SK-N-SH (cell line): Measurements from ENCODE around the gene NNT. TPM values are rescaled to one million over a fixed set of nuclear protein-coding genes. Genes with fewer than 3 reads are reported as not detected.

Experiments
- CTCF ChIA-PET: fragments of 300-600, 350-600 bp; formaldehyde crosslinking; extraction: SDS; loops from one replicate; lab custom pipeline; 2021; lab: Yijun Ruan, JAX
- POLR2A ChIA-PET: fragments of 350-600 bp; sonication (Branson Sonifier 250); formaldehyde crosslinking; extraction: SDS; loops from one replicate; lab custom pipeline; 2020; ENCODE audit warnings: antibody characterized with exemption, inconsistent platforms; lab: Yijun Ruan, JAX
- DNase-seq: peaks from one replicate; pipeline ENCODE4 v3.0.0; 2012
- H2AFZ ChIP-seq: fragments of 200-600 bp; sonication (generic); 2 replicates; pipeline ENCODE4 v1.8.1; 2016; ENCODE audit warnings: antibody characterized with exemption, mild to moderate bottlenecking, low read depth
- H3F3A ChIP-seq: fragments of 200-600 bp; sonication (generic); replicated peaks from 2 replicates; pipeline ENCODE3; 2016; ENCODE audit warnings: antibody characterized with exemption, mild to moderate bottlenecking; ENCODE audit not compliant: insufficient read depth
- H3K27ac ChIP-seq, 2 experiments: fragments of 200-500 bp in 1 of 2; fragments of 200-600 bp in 1 of 2; sonication (Bioruptor generic) in 1 of 2; sonication (generic), shearing (Covaris generic) in 1 of 2; 2 replicates each; pipeline versions ENCODE4 v1.5.1 to v1.6.1; 2014 to 2016; ENCODE audit warnings: low read depth in 2 of 2, inconsistent platforms in 1 of 2, low read length in 1 of 2, mild to moderate bottlenecking in 1 of 2, mixed read lengths in 1 of 2
- H3K27me3 ChIP-seq: fragments of 200-600 bp; sonication (generic), shearing (Covaris generic); 2 replicates; pipeline ENCODE4 v1.6.1; 2016; ENCODE audit warnings: mixed run types; ENCODE audit not compliant: insufficient read depth
- H3K36me3 ChIP-seq, 2 experiments: fragments of 200-500 bp in 1 of 2; fragments of 200-600 bp in 1 of 2; sonication (Bioruptor generic) in 1 of 2; sonication (generic) in 1 of 2; replicated peaks in 1 of 2; 2 replicates each; pipeline versions ENCODE3 to v1.5.1; 2014 to 2016; ENCODE audit warnings: low read length in 1 of 2, mild to moderate bottlenecking in 1 of 2; ENCODE audit not compliant: insufficient read depth in 2 of 2, control insufficient read depth in 1 of 2
- H3K4me1 ChIP-seq, 2 experiments: fragments of 200-500 bp in 1 of 2; fragments of 200-600 bp in 1 of 2; sonication (Bioruptor generic) in 1 of 2; sonication (generic), shearing (Covaris generic) in 1 of 2; 2 replicates each; pipeline versions ENCODE4 v1.5.1 to v1.6.1; 2014 to 2016; ENCODE audit warnings: low read depth in 1 of 2, low read length in 1 of 2, mixed run types in 1 of 2; ENCODE audit not compliant: insufficient read depth in 2 of 2, control insufficient read depth in 1 of 2
- H3K4me2 ChIP-seq: fragments of 200-600 bp; sonication (generic), shearing (Covaris generic); 2 replicates; pipeline ENCODE4 v1.6.1; 2017; ENCODE audit warnings: mixed run types
- H3K4me3 ChIP-seq, 2 experiments: fragments of 200-500 bp in 1 of 2; fragments of 200-600 bp in 1 of 2; sonication (Bioruptor generic) in 1 of 2; sonication (generic), shearing (Covaris generic) in 1 of 2; 2 replicates each; pipeline versions ENCODE4 v1.5.1 to v1.8.1; 2014 to 2016; ENCODE audit warnings: low read depth in 2 of 2, inconsistent platforms in 1 of 2, low read length in 1 of 2, mild to moderate bottlenecking in 1 of 2, mixed read lengths in 1 of 2, moderate library complexity in 1 of 2
- H3K79me2 ChIP-seq: fragments of 200-600 bp; sonication (generic); 2 replicates; pipeline ENCODE4 v1.8.1; 2017; ENCODE audit warnings: mild to moderate bottlenecking; ENCODE audit not compliant: insufficient read depth
- H3K9ac ChIP-seq: fragments of 200-600 bp; sonication (generic); 2 replicates; pipeline ENCODE4 v1.6.1; 2017; ENCODE audit warnings: mixed run types
- H3K9me2 ChIP-seq: fragments of 200-600 bp; sonication (generic); 2 replicates; pipeline ENCODE4 v1.6.1; 2017; ENCODE audit warnings: mixed run types
- H3K9me3 ChIP-seq: fragments of 200-600 bp; sonication (generic); 2 replicates; pipeline ENCODE4 v1.6.1; 2017; ENCODE audit warnings: mixed run types, mild to moderate bottlenecking, moderate library complexity
- H4K20me1 ChIP-seq: fragments of 200-600 bp; sonication (generic); 2 replicates; pipeline ENCODE4 v1.6.1; 2017; ENCODE audit warnings: mild to moderate bottlenecking, mixed run types; ENCODE audit not compliant: insufficient read depth
- CHD2 ChIP-seq: fragments of 150-350 bp; IDR thresholded peaks from 2 replicates; pipeline ENCODE4 v1.6.1; 2018; ENCODE audit warnings: low read length; ENCODE audit not compliant: partially characterized antibody
- CTCF ChIP-seq: fragments of 200-600 bp; sonication (generic); IDR thresholded peaks from 2 replicates; pipeline ENCODE4 v1.6.1; 2017; ENCODE audit warnings: antibody characterized with exemption, mild to moderate bottlenecking, moderate library complexity
- ELF1 ChIP-seq: IDR thresholded peaks from 2 replicates; pipeline ENCODE4 v1.4.0; 2012
- EP300 ChIP-seq, 2 experiments: IDR thresholded peaks; 2 replicates each; pipeline versions ENCODE4 v1.4.0 to v1.6.1; 2012; ENCODE audit warnings: borderline replicate concordance in 1 of 2, low read depth in 1 of 2, low read length in 1 of 2
- FOSL2 ChIP-seq: IDR thresholded peaks from 2 replicates; pipeline ENCODE4 v1.4.0; 2012; ENCODE audit warnings: low read depth, mild to moderate bottlenecking, moderate library complexity, borderline replicate concordance
- FOXJ3 ChIP-seq: sonication (generic); formaldehyde crosslinking; IDR thresholded peaks from 2 replicates; pipeline ENCODE4 v1.5.1; 2020; ENCODE audit warnings: mild to moderate bottlenecking, missing genetic modification reagents
- GATA2 ChIP-seq: sonication (generic); formaldehyde crosslinking; IDR thresholded peaks from 2 replicates; pipeline ENCODE4 v1.5.0; 2020; ENCODE audit warnings: mild to moderate bottlenecking, missing genetic modification reagents
- JUND ChIP-seq: IDR thresholded peaks from 2 replicates; pipeline ENCODE4 v1.4.0; 2012
- MEF2A ChIP-seq: IDR thresholded peaks from 2 replicates; pipeline ENCODE4 v1.4.0; 2012; ENCODE audit warnings: low read depth, borderline replicate concordance
- MXI1 ChIP-seq: IDR thresholded peaks from 2 replicates; pipeline ENCODE4 v1.6.1; 2012; ENCODE audit warnings: mild to moderate bottlenecking, low read depth, low read length, improper control_type of control experiment
- NRF1 ChIP-seq: IDR thresholded peaks from 2 replicates; pipeline ENCODE4 v1.6.1; 2012; ENCODE audit warnings: low read depth, mild to moderate bottlenecking, low read length
- POLR2AphosphoS5 ChIP-seq: IDR thresholded peaks from 2 replicates; pipeline ENCODE4 v1.6.1; 2012; ENCODE audit warnings: low read depth, low read length
- RAD21 ChIP-seq: IDR thresholded peaks from 2 replicates; pipeline ENCODE4 v1.6.1; 2012; ENCODE audit warnings: mild to moderate bottlenecking, low read length
- REST ChIP-seq: IDR thresholded peaks from 2 replicates; pipeline ENCODE4 v1.6.1; 2012; ENCODE audit warnings: mild to moderate bottlenecking, low read depth, low read length, moderate library complexity
- RXRA ChIP-seq: IDR thresholded peaks from 2 replicates; pipeline ENCODE4 v1.4.0; 2012; ENCODE audit warnings: low read depth, mild to moderate bottlenecking, borderline replicate concordance
- TEAD4 ChIP-seq: IDR thresholded peaks from 2 replicates; pipeline ENCODE4 v1.4.0; 2012; ENCODE audit warnings: mild to moderate bottlenecking, borderline replicate concordance; ENCODE audit not compliant: insufficient read depth
- USF2 ChIP-seq: fragments of 150-350 bp; IDR thresholded peaks from 2 replicates; pipeline ENCODE4 v1.6.1; 2017; ENCODE audit warnings: antibody characterized with exemption, low read length, low read depth, borderline replicate concordance
- YY1 ChIP-seq: IDR thresholded peaks from 2 replicates; pipeline ENCODE4 v1.4.0; 2012; ENCODE audit warnings: low read depth, mild to moderate bottlenecking
- WGBS: methylation state at CpG from one replicate; pipeline ENCODE4 v1.1.6; 2017; ENCODE audit warnings: low lambda C conversion rate; 5-methylcytosine and 5-hydroxymethylcytosine counted together
- polyA plus RNA-seq, 3 experiments: library from polyadenylated mRNA; depleted of rRNA; stranded (reverse); fragments of >200 nt; gene quantifications; 2 replicates each; pipeline ENCODE4 v1.2.3, GENCODE V29; 2012
- TF ChIP-seq, protein P1 (sequence below): IDR thresholded peaks from 2 replicates; pipeline ENCODE4 v1.4.0; 2012; ENCODE audit warnings: low read depth, borderline replicate concordance

NNT gene
- polyA plus RNA-seq, 1 of the 3 experiments (the other 2 are of a cell fraction), result 21.9 TPM

DNA sequence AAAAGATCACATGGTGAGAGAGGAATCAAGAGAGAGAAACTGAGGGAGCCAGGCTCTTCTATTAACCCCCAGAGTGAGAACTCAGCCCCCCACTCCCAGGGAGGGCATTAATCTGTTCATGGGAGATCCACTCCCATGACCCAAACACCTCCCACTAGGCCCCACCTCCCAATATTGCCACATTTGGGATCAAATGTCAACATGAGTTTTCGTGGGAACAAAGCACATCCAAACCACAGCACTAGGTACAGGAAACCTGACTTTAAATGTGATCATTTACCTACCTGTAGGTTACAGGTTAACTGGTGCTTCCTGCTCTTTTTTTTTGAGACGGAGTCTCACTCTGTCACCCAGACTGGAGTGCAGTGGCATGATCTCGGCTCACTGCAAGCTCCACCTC, 16.9 kb downstream of the NNT start:
- Histone ChIP-seq H3K27ac (no peak overlapping the region), H3F3A (no peaks in the 10 kb centered on the region), H4K20me1 (no peaks in the 10 kb centered on the region), H3K9me2 (no peaks in the 10 kb centered on the region), H3K36me3 (peaks cover 35 to 69% of the 10 kb centered on the region in 2 experiments), H2AFZ (no peak overlapping the region), H3K79me2 (no peaks in the 10 kb centered on the region), H3K4me3 (no peak overlapping the region), H3K4me2 (no peak overlapping the region), H3K9ac (no peak overlapping the region), H3K9me3 (no peaks in the 10 kb centered on the region), H3K27me3 (no peaks in the 10 kb centered on the region), H3K4me1 (no peaks in the 10 kb centered on the region)
- no peak for DNase-seq
- CTCF ChIA-PET, result interaction anchor here (1.3 to 2.2 kb wide), 3 partner anchors 10 to 136 kb away, joined by 3 to 15 read pairs (median 4); partner anchors contain the start of gene TMEM267
- 91% methylated on average over 3 of the region's 3 CpGs for WGBS
- POLR2A ChIA-PET, result no interaction called here
- no peak for TF ChIP-seq JUND
- TF ChIP-seq, protein P1, sequence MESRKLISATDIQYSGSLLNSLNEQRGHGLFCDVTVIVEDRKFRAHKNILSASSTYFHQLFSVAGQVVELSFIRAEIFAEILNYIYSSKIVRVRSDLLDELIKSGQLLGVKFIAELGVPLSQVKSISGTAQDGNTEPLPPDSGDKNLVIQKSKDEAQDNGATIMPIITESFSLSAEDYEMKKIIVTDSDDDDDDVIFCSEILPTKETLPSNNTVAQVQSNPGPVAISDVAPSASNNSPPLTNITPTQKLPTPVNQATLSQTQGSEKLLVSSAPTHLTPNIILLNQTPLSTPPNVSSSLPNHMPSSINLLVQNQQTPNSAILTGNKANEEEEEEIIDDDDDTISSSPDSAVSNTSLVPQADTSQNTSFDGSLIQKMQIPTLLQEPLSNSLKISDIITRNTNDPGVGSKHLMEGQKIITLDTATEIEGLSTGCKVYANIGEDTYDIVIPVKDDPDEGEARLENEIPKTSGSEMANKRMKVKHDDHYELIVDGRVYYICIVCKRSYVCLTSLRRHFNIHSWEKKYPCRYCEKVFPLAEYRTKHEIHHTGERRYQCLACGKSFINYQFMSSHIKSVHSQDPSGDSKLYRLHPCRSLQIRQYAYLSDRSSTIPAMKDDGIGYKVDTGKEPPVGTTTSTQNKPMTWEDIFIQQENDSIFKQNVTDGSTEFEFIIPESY, result no peak
- no peak for TF ChIP-seq MEF2A
- no peak for TF ChIP-seq RXRA
- TF ChIP-seq POLR2AphosphoS5, result no peak
- TF ChIP-seq CHD2, result no peak
- no peak for TF ChIP-seq REST
- TF ChIP-seq FOSL2, result no peak
- TF ChIP-seq RAD21, result no peak
- no peak for TF ChIP-seq YY1
- TF ChIP-seq GATA2 (CRISPR knock-in tag), result no peak
- no peak for TF ChIP-seq MXI1
- no peak for TF ChIP-seq FOXJ3
- TF ChIP-seq EP300 (IDR thresholded peaks at IDR 0.05; ENCODE audit: borderline replicate concordance in 1 of 2, low read depth in 1 of 2, low read length in 1 of 2), result no peak
- no peak for TF ChIP-seq CTCF
- TF ChIP-seq ELF1, result no peak
- TF ChIP-seq NRF1, result no peak
- TF ChIP-seq USF2, result no peak
- TF ChIP-seq TEAD4, result no peak
